HG03469 (cell line): Measurements from ENCODE around the gene PARP1.
"Not testable (repeated sequence)": the region's sequence is repeated elsewhere in the genome, so short reads cannot be mapped to it uniquely, and the experiment has no call there.

ENCODE experiments used
- ATAC-seq: cut with Tn5 transposase; IDR thresholded peaks from one replicate; pipeline ENCODE4 v1.9.1; 2021; ENCODE audit warnings: mild to moderate bottlenecking, moderate library complexity, moderate number of reproducible peaks; ENCODE audit not compliant: unreplicated experiment

The PARP1 gene

GRCh38 chr1:226429858-226430715 lies 22.2 kb upstream of the PARP1 start:
- ATAC-seq: no peak

DNA sequence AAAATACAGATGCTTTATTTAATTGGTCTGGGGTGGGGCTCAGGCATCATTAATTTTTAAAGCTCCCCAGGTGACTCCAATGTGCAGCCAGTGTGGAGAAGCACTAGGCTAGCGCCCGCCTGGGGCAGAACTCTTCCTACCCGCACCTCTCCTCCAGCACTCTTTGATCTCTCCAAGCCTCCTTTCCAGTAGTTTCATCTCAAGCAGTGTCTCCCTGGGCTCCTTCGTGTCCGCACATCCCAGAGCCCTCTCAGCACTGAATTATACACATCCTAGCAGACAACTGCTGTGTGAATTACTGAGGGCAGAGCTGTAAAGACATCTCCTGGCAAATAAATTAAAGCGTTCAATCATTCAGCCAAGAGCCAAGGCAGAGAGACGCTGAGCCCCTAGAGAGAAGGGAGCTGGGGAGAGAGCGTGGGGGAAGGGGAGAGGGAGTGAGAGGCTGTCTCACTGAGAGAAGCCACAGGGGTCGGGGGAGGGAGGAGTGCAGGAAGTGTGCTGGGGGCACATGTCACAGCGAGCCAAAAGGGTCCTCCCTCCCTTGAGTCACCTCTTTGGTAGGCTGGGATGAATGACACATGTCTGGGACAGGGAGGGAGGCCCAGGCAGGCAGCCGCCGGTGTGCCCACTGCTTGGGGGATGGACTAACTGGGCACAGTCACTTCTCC lies 21.0 kb upstream of the PARP1 start:
- no peak for ATAC-seq

DNA sequence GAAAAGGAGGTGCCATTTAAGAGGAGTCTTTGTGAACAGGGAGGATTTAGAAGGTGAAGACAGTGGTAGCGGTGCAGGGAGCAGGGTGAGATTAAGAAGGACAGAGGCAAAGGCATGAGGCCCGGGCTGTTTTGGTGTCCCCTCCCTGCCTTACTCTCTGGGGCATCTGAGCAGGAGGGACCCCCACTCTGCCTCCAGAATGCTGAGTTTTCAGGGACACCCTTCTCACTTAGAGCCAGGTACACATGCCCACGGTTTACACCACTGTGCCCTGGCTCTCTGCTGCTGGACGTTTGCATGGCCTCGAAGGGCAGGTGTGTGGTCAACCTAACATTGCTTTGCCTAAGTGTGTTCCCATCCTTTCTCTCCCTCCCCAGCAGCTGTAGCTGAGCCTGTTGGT lies 20.5 kb upstream of the PARP1 start:
- ATAC-seq: no peak

- no peak for ATAC-seq
Measured at GRCh38 chr1:226427131-226427530, 19.2 kb upstream of the PARP1 start.

DNA sequence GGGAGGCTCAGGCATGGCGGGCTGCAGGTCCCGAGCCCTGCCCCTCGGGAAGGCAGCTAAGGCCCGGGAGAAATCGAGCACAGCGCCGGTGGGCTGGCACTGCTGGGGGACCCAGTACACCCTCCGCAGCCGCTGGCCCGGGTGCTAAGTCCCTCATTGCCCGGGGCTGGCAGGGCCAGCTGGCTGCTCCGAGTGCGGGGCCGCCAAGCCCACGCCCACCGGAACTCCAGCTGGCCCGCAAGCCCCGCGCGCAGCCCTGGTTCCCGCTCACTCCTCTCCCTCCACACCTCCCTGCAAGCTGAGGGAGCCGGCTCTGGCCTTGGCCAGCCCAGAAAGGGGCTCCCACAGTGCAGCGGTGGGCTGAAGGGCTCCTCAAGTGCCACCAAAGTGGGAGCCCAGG lies 18.5 kb upstream of the PARP1 start:
- ATAC-seq: not testable (repeated sequence)

- no peak for ATAC-seq
Measured at GRCh38 chr1:226425431-226426031, 17.6 kb upstream of the PARP1 start.

- ATAC-seq: no peak
Measured at GRCh38 chr1:226425004-226425378, 17.1 kb upstream of the PARP1 start.

DNA sequence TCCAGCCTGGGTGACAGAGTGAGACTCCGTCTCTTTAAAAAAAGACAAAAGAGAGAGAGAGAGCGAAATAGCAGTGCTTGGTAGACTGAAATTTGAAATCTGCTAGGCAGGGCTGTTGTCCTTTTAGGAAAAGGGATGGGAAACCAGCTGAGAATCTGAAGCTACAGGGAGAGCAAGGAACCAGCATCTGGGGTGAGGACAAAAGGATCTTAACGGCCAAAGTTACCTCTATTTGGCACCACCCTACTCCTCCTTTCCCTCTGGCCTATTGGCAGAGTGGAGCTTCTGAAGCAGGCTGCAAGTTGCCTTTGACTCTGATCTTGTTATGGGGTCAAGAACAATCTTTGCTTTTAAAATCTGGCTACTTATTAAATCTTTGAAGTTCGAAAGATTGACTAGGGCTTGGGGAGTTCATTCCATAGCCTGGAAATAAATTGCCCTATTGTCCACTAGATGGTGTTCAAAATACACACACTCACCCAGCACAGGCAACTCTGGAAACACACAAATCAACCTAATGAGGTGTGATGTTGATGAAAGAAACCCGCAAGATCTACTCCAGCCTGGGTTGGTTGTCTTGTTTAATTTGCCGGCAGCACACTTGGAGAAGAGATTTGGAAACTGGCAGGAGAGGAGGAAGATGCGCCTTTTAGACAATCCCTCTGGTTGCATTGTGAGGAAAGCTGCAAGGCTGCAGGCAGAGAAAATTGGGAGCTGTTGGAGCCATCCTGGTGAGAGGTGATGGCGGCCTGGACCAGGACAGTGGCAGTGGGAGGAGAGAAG lies 16.5 kb upstream of the PARP1 start:
- ATAC-seq: no peak

GRCh38 chr1:226422478-226422877 lies 14.6 kb upstream of the PARP1 start:
- no peak for ATAC-seq

- no peak for ATAC-seq
Measured at GRCh38 chr1:226420897-226421296, 13.0 kb upstream of the PARP1 start.

- no peak for ATAC-seq
Measured at GRCh38 chr1:226420328-226420727, 12.4 kb upstream of the PARP1 start.

- ATAC-seq: no peak
Measured at GRCh38 chr1:226419284-226420029, 11.6 kb upstream of the PARP1 start.

DNA sequence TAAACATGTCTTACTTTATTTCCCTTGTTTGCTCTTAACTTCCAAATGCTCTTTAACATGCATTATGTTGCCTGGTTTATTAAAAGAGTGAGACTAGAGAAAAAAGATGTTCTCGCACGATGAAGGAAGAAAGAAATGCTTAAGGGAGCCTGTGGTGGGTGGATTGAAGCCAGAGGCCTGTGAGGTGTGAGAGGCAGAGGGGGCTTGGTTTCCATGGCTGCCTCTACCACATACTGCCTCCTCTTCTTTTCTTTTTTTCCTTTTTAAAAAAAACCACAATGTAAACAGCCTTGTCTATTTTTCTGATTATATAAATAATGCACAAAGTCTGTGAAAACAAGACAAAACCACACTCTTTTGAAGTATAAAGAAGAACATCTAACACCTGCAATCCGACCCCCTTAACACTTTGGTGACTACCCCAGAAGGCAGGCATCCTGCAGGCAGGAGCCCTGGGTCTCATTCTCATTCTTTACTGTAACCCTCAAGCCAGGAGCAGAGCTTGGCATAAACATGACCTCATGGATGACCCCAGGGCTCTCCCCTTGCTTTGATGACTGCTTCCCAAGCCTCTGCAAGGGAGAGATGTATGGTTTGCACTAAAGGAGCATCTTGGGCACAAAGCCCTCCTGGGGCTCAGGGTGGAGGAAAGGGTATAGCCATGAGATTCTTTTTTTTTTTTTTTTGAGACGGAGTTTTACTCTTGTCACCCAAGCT lies 10.1 kb upstream of the PARP1 start:
- no peak for ATAC-seq

- ATAC-seq: no peak
Measured at GRCh38 chr1:226417350-226417749, 9.5 kb upstream of the PARP1 start.

- no peak for ATAC-seq
Measured at GRCh38 chr1:226414098-226414698, 6.3 kb upstream of the PARP1 start.

- no peak for ATAC-seq
Measured at GRCh38 chr1:226411619-226412018, 3.7 kb upstream of the PARP1 start.

- no peak for ATAC-seq
Measured at GRCh38 chr1:226410958-226411357, 3.1 kb upstream of the PARP1 start.

DNA sequence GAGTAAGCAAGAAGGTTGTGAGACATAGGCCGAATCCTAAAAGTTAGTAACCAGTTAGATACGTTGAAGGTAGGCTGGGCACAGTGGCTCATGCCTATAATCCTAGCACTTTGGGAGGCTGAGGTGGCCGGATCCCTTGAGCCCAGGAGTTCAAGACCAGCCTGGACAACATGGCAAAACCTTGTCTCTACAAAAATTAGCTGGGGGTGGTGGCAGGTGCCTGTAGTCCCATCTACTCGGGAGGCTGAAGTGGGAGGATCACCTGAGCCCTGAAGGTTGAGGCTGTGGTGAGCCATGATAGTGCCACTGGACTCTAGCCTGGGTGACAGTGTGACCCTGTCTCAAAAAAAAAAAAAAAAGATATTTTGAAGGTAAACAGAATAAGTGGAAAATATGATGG lies 1.5 kb upstream of the PARP1 start:
- no peak for ATAC-seq
